Measurements from ENCODE around the gene RERE.

RERE gene

DNA sequence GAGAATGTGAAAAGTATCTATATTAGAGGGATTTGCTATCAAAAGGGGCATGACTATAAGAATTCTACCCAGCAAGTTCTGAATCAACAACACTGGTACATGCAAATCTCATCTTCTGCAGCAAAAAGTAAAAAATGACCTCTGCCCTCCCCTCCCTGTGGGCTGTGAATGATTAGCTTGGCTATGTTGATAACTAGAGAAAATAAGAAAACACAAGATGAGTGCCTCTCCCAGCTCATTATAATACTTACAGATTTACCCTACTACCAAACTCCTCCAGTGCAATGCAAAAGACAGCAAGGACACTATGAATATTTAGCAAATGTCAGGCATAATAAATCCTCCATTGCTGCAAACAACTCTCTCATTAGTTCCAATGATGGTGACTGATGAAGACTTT lies 397.1 kb downstream of the RERE start:
- TF ChIP-seq, protein P1, sequence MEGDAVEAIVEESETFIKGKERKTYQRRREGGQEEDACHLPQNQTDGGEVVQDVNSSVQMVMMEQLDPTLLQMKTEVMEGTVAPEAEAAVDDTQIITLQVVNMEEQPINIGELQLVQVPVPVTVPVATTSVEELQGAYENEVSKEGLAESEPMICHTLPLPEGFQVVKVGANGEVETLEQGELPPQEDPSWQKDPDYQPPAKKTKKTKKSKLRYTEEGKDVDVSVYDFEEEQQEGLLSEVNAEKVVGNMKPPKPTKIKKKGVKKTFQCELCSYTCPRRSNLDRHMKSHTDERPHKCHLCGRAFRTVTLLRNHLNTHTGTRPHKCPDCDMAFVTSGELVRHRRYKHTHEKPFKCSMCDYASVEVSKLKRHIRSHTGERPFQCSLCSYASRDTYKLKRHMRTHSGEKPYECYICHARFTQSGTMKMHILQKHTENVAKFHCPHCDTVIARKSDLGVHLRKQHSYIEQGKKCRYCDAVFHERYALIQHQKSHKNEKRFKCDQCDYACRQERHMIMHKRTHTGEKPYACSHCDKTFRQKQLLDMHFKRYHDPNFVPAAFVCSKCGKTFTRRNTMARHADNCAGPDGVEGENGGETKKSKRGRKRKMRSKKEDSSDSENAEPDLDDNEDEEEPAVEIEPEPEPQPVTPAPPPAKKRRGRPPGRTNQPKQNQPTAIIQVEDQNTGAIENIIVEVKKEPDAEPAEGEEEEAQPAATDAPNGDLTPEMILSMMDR (IDR thresholded peaks at IDR 0.05; ENCODE audit: extremely low read depth, missing control alignments), result no peak

DNA sequence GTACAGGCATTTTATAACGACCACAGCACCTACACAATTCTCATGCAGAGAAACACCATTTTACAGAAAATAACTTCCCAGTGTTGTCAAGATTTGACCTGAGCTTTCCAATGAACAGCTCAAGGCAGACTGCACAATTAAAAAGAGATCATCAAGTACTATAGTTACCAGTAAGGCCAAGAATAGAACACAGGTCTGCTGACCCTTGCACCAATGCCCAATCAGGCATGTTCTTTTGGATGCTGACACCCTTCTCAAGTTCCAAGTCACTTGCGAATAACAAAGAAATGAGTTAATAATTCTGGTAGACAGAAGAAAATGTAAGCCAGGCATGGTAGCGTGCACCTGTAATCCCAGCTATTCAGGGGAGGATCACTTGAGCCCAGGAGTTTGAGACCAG lies 397.6 kb downstream of the RERE start:
- DNase-seq (ENCODE audit: low spot score), result no peak
- TF ChIP-seq, protein P1 (IDR thresholded peaks at IDR 0.05; ENCODE audit: extremely low read depth, missing control alignments), result no peak

More for the DNA sequence above, 397.1 kb downstream of the RERE start:
- DNase-seq (ENCODE audit: low spot score), result peak; percentile 46

DNA sequence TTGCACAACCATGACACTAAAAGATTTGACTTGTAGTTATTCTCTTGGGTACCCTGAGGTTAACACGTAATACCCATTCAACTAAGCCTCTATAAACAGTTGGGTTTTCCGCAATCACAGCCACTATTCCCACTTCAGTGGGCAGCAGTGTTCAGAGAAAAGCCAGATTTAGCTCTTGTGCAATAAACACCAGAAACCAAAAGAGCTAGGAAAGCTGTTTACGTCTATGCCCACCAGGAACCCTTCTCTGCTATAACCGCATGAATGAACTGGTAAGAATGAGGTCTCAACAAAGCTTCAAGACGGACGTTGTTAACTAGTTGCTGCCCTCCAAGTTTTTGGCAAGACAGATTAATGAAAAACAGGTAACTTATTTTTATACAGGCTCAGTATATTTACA lies 398.3 kb downstream of the RERE start:
- TF ChIP-seq, protein P1 (IDR thresholded peaks at IDR 0.05; ENCODE audit: extremely low read depth, missing control alignments), result no peak
- no peak for DNase-seq (ENCODE audit: low spot score)

DNA sequence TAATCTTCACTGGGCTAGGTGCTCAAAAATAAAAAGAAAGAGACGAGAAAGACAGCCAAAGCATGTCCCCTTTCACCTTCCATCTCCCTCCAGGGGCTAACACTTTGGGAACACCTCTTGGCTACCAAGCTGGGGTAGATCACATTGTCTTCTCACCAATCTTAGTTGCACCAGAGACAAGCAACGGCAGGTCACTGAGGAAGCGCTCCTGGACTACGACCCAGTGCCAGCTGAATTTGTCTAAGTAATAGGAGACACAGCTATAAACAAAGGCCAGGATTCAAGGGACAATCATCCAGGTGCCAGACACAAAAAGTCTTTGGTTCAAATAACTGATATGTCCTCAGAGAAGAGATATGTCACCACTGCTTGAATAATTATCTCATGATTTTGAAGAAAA lies 399.1 kb downstream of the RERE start:
- TF ChIP-seq, protein P1 (IDR thresholded peaks at IDR 0.05; ENCODE audit: extremely low read depth, missing control alignments), result no peak
- no peak for DNase-seq (ENCODE audit: low spot score)

DNA sequence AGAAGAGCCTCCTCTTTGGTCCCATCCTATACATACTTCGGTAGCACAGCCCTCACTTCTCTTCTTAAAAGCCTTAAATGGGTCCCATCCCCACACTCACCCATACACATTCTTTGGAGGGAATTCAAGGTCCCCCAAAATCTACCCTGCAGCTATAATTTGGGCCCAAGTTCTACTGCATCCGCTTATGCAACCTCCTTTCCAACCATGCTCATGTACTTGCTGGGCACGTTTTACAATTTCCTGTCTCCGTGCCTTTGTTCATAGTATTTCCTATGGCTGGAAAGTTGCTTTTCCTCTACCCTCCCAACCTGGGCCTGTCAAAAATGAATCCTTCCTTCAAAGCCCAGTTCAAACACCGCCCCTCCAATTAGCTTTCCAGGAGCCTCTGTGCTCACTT lies 399.8 kb downstream of the RERE start:
- DNase-seq (ENCODE audit: low spot score), result no peak
- TF ChIP-seq, protein P1 (IDR thresholded peaks at IDR 0.05; ENCODE audit: extremely low read depth, missing control alignments), result no peak

DNA sequence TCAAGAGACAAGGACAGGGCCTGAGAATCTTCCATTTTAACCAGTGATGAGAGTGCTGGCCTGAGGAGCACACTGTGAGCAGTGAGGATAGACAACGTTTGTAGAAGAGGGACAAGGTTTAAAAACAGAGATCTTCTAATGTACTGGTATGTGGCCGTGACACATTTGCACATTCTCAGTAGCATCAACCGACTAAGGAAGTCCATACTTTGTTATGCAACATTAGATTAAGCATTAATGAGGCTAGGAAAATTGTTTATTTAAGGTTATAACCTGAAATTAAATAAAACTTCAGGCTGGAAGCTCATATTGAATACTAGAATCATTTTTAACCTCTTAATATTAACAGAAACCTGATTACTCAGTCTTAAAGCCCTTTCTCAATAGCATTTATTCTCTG lies 400.6 kb downstream of the RERE start:
- TF ChIP-seq, protein P1 (IDR thresholded peaks at IDR 0.05; ENCODE audit: extremely low read depth, missing control alignments), result no peak
- no peak for DNase-seq (ENCODE audit: low spot score)

DNA sequence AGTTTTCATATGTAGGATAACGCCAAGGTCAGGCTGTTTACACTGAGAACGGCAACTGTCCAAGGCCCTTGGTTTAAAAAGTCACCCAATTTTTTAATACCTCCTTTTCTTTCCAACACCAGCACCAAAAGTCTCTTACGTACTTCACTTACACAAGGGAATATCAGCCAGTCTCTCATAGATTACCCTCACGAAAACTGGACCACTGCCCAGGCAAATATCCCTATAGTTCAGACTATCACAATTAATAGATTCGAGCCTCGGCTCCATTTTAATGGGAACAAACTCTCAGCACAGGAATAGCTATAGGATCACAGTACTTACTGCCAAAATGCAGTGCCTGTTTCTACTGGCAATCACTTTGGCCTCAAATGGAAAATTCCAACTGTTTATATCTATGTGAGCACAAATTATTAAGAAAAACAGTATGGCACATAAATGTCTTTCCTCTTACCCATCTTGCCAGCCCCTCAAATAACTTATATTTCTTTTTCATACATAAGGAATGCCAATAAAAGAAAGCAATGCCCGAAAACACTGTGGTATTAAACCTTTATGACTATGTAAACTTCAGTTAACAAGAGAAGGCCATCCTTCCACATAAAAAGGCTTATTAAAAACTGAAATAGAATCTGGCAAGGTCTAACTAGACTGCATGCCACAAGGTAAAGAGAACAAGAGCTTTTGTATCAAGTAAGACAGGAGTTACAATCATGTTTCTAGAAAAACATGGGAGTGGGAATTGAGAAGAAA lies 401.7 kb downstream of the RERE start:
- TF ChIP-seq, protein P1 (IDR thresholded peaks at IDR 0.05; ENCODE audit: extremely low read depth, missing control alignments), result no peak
- DNase-seq (ENCODE audit: low spot score), result no peak
